ENCODE measurements around the gene TMEM255B. TPM values are rescaled to one million over a fixed set of nuclear protein-coding genes. Genes with fewer than 3 reads are reported as not detected.

The TMEM255B gene
- total RNA-seq, 1 donor, result 0.43 TPM

- DNase-seq (ENCODE audit: low read depth), result no peak
- no peak for TF ChIP-seq CTCF (IDR thresholded peaks at IDR 0.05; ENCODE audit: insufficient read depth, low read depth, low read length)
- no peak overlapping the region for H3K4me3 ChIP-seq (ENCODE audit: low read depth, low read length)
Measured at GRCh38 chr13:113805431-113806103, 46.5 kb downstream of the TMEM255B start.

GRCh38 chr13:113806104-113806471 is 47.1 kb downstream of the TMEM255B start:
- TF ChIP-seq CTCF (IDR thresholded peaks at IDR 0.05; ENCODE audit: insufficient read depth, low read depth, low read length), result no peak
- no peak overlapping the region for H3K4me3 ChIP-seq (ENCODE audit: low read depth, low read length)
- DNase-seq (ENCODE audit: low read depth), result no peak

- H3K4me3 ChIP-seq (ENCODE audit: low read depth, low read length), result no peak overlapping the region
- DNase-seq (ENCODE audit: low read depth), result no peak
- no peak for TF ChIP-seq CTCF (IDR thresholded peaks at IDR 0.05; ENCODE audit: insufficient read depth, low read depth, low read length)
Measured at GRCh38 chr13:113806526-113806925, 47.5 kb downstream of the TMEM255B start.

- no peak for TF ChIP-seq CTCF (IDR thresholded peaks at IDR 0.05; ENCODE audit: insufficient read depth, low read depth, low read length)
Measured at GRCh38 chr13:113808058-113808834, 49.2 kb downstream of the TMEM255B start.

GRCh38 chr13:113809934-113810333 is 50.9 kb downstream of the TMEM255B start:
- TF ChIP-seq CTCF (IDR thresholded peaks at IDR 0.05; ENCODE audit: insufficient read depth, low read depth, low read length), result no peak
- DNase-seq (ENCODE audit: low read depth), result no peak
- no peak overlapping the region for H3K4me3 ChIP-seq (ENCODE audit: low read depth, low read length)

More at GRCh38 chr13:113808058-113808834, 49.2 kb downstream of the TMEM255B start:
- H3K4me3 ChIP-seq (ENCODE audit: low read depth, low read length), result no peak overlapping the region
- no peak for DNase-seq (ENCODE audit: low read depth)

- DNase-seq (ENCODE audit: low read depth), result no peak
- no peak overlapping the region for H3K4me3 ChIP-seq (ENCODE audit: low read depth, low read length)
- TF ChIP-seq CTCF (IDR thresholded peaks at IDR 0.05; ENCODE audit: insufficient read depth, low read depth, low read length), result no peak
Measured at GRCh38 chr13:113810640-113811039, 51.6 kb downstream of the TMEM255B start.

Data from fibroblast of villous mesenchyme (primary cell).